Subcutaneous abdominal adipose tissue (tissue), 5 donors: ENCODE measurements around the gene GSTA3.
"Not testable (repeated sequence)": the region's sequence is repeated elsewhere in the genome, so short reads cannot be mapped to it uniquely, and the experiment has no call there.

Source experiments
- H3K27ac ChIP-seq: one replicate; pipeline ENCODE4 v1.7.0; 2013; ENCODE audit warnings: low read depth, mild to moderate bottlenecking, inconsistent platforms, low read length, moderate library complexity
- H3K27me3 ChIP-seq, 5 donors: one replicate each; pipeline ENCODE4 v1.7.0; 2013; ENCODE audit warnings: low read length in 5 of 5, inconsistent platforms in 1 of 5; ENCODE audit not compliant: control insufficient read depth in 5 of 5, insufficient read depth in 4 of 5
- H3K36me3 ChIP-seq, 5 donors: one replicate each; pipeline ENCODE4 v1.7.0; 2013; ENCODE audit warnings: low read length in 5 of 5; ENCODE audit not compliant: control insufficient read depth in 5 of 5, insufficient read depth in 5 of 5
- H3K4me1 ChIP-seq, 5 donors: one replicate each; pipeline ENCODE4 v1.7.0; 2013; ENCODE audit warnings: low read length in 5 of 5, mild to moderate bottlenecking in 3 of 5, moderate library complexity in 1 of 5; ENCODE audit not compliant: control insufficient read depth in 5 of 5, insufficient read depth in 5 of 5
- H3K4me3 ChIP-seq, 5 donors: one replicate each; pipeline ENCODE4 v1.7.0; 2013; ENCODE audit warnings: low read length in 5 of 5, low read depth in 1 of 5
- H3K9ac ChIP-seq, 5 donors: one replicate each; pipeline ENCODE4 v1.7.0; 2013; ENCODE audit warnings: low read length in 5 of 5, mild to moderate bottlenecking in 4 of 5, moderate library complexity in 3 of 5
- H3K9me3 ChIP-seq, 5 donors: one replicate each; pipeline ENCODE4 v1.7.0; 2013; ENCODE audit warnings: low read length in 5 of 5; ENCODE audit not compliant: control insufficient read depth in 5 of 5
- donor health status: healthy.
- donor health status: healthy.
- donor health status: healthy.
- donor health status: healthy.
- donor health status: healthy.

The GSTA3 gene

DNA sequence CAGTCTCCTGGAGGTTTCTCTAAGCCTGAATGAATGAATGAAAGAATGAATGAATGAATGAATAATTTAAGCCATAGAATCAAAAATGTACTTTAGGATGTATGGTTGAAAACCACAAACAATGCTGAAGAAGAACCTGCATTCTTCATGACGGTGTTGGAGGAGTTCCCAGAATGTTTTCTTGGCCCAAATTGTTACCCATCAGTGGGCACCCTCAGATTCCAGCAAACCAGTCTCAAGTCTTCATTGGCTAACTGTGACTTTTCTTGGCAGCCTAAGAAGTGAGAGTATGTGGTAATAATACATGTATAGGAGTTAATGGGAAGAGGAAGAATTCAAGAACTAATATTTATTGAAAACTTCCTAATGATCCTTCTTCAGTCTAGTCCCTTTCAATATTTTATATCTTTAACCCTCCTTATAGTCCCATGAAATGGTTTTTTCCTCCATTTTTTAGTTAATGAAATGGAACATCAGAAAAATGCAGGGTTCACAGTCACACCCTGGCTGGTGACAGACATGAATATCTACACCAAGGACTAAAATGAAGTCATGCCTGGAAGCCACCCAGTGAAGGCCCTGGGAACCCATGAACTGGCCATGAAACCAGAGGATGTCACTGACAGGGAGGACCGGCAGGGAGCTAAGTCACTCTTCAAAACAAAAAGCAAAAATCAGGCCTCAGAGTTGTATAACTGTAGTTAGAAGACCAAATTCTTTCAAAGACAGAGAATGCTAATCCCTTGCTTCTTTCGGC is 39.0 kb downstream of the GSTA3 start:
- H3K4me1 ChIP-seq, H3K27me3 ChIP-seq, H3K27ac ChIP-seq, H3K9me3 ChIP-seq, H3K4me3 ChIP-seq, H3K36me3 ChIP-seq, H3K9ac ChIP-seq: not testable (repeated sequence)

DNA sequence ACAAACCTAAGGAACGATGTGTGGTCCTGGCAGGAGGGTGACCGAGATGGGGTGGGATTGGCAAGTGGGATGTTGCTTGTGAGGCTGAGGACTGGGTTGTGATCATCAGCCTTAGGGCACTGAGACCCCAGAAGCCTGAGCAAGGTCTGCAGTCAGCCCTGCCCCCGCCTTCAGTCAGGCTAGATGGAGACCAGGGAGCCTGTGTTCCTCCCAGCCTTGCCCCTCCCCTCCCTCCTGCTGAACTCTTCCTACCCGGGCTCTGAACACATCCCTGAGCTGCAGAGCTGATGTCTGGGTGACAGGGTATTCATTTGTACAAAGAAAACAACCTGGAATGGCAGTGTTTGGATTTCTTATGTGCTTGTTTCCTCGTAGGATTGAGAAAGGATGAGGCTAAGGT is 40.6 kb downstream of the GSTA3 start:
- not testable (repeated sequence) for H3K27ac ChIP-seq, H3K9me3 ChIP-seq, H3K4me1 ChIP-seq, H3K4me3 ChIP-seq, H3K9ac ChIP-seq, H3K27me3 ChIP-seq, H3K36me3 ChIP-seq

- Histone ChIP-seq H3K27me3 (no peaks in the 10 kb centered on the region), H3K4me1 (no peaks in the 10 kb centered on the region), H3K4me3 (no peak overlapping the region), H3K36me3 (no peaks in the 10 kb centered on the region), H3K9me3 (no peaks in the 10 kb centered on the region), H3K9ac (no peak overlapping the region), H3K27ac (no peak overlapping the region)
Measured at GRCh38 chr6:52868240-52868639, 41.3 kb downstream of the GSTA3 start.

DNA sequence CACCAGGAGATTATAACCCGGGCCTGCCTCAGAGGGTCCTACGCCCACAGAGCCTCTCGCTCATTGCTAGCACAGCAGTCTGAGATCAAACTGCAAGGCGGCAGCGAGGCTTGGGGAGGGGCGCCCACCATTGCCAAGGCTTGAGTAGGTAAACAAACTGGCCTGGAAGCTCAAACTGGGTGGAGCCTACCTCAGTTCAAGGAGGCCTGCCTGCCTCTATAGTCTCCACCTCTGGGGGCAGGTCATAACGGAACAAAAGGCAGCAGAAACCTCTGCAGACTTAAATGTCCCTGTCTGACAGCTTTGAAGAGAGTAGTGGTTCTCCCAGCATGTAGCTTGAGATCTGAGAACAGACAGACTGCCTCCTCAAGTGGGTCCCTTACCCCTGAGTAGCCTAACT is 48.3 kb downstream of the GSTA3 start:
- not testable (repeated sequence) for H3K4me1 ChIP-seq, H3K27ac ChIP-seq, H3K36me3 ChIP-seq, H3K4me3 ChIP-seq, H3K27me3 ChIP-seq, H3K9ac ChIP-seq, H3K9me3 ChIP-seq

GRCh38 chr6:52858416-52858815 is 51.1 kb downstream of the GSTA3 start:
- Histone ChIP-seq H3K36me3 (no peaks in the 10 kb centered on the region), H3K27me3 (peaks cover 0 to 8% (median 0%) of the 10 kb centered on the region in 5 donors), H3K4me3 (no peak overlapping the region), H3K27ac (no peak overlapping the region), H3K9me3 (no peaks in the 10 kb centered on the region), H3K4me1 (no peaks in the 10 kb centered on the region), H3K9ac (no peak overlapping the region)

DNA sequence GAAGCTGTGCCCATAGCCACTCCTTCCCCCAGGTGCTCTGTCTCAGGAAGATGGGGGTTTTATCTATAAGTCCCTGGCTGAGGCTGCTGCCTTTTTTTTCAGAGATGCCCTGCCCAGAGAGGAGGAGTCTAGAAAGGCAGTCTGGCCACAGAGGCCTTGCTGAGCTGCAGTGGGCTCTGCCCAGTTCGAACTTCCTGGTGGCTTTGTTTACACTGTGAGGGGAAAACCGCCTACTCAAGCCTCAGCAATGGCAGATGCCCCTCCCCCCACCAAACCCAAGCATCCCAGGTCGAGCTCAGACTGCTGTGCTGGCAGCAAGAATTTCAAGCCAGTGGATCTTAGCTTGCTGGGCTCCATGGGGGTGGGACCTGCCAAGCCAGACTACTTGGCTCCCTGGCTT is 53.4 kb downstream of the GSTA3 start:
- not testable (repeated sequence) for H3K4me3 ChIP-seq, H3K9ac ChIP-seq, H3K27ac ChIP-seq, H3K27me3 ChIP-seq, H3K36me3 ChIP-seq, H3K4me1 ChIP-seq, H3K9me3 ChIP-seq

DNA sequence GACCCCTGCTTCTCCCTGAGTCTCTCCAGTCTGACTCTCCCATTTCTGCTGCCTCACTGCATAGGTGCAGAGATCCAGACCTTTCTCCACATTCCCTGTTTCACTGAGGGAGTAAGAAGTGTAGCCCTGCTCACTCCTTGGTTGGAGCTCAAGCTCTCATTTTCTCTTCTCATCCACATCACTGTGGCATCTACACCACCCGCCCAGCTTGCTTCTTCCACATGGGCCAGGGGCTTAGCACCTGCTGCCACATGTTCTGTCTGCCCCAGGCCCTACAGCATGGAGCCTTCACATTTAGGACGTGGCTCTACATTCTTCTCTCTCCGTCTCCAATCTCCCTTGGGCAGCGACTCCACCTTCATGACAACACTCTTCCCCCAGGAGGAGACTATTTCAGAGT is 60.4 kb downstream of the GSTA3 start:
- Histone ChIP-seq H3K36me3 (no peaks in the 10 kb centered on the region), H3K9me3 (peaks cover 0 to 10% (median 6%) of the 10 kb centered on the region in 5 donors), H3K9ac (no peak overlapping the region), H3K4me1 (no peaks in the 10 kb centered on the region), H3K27me3 (no peaks in the 10 kb centered on the region), H3K27ac (no peak overlapping the region), H3K4me3 (no peak overlapping the region)
